IPS-18c (cell line): Measurements from ENCODE around the gene PFDN4.
A peak's percentile ranks its signal among the peaks of the same experiment; 100 is the strongest.

ENCODE experiments used
- H3K4me3 ChIP-seq: 2 replicates; pipeline ENCODE4 v1.7.0; 2013; ENCODE audit warnings: low read depth, mild to moderate bottlenecking, low read length, moderate library complexity; ENCODE audit not compliant: insufficient read depth
- H3K9me3 ChIP-seq: one replicate; pipeline ENCODE4 v1.6.1; 2013; ENCODE audit warnings: mild to moderate bottlenecking, low read length, moderate library complexity; ENCODE audit not compliant: control insufficient read depth, insufficient read depth

Gene PFDN4

DNA sequence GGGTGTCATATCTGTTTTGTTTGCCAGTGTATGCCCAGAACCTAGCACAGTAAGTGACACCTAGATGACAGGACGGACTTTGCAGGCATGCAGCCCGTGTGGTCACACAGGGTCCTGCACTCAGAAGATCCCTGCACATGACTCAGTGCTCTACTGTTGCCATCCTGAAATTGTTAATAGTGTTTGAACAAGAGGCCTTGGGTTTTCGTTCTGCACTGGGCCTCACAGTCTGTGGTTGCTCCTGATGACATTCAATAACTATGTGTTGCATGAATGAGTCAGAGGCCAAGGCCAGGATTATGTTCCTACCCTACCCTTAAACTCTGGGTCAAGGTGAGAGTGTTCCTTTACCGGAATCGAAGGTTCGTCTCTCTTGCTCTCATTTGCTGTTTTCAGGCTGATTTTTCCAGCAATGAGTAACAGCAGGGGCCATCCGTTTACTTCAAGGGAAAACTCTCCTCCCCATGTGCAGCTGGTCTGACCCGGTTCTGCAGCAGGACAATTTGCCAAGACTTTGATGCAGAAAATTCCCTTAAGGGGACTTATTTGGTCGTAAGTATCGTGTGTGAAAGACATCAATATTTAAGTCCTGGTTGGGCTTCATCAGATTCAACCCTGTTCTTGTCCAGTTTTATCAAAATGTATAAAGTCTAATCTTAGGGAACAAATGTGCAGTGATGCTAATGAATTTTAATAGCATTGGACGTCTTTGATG lies 13.0 kb upstream of the PFDN4 start:
- peaks cover 2% of the 10 kb centered on the region for H3K9me3 ChIP-seq
- no peak overlapping the region for H3K4me3 ChIP-seq

DNA sequence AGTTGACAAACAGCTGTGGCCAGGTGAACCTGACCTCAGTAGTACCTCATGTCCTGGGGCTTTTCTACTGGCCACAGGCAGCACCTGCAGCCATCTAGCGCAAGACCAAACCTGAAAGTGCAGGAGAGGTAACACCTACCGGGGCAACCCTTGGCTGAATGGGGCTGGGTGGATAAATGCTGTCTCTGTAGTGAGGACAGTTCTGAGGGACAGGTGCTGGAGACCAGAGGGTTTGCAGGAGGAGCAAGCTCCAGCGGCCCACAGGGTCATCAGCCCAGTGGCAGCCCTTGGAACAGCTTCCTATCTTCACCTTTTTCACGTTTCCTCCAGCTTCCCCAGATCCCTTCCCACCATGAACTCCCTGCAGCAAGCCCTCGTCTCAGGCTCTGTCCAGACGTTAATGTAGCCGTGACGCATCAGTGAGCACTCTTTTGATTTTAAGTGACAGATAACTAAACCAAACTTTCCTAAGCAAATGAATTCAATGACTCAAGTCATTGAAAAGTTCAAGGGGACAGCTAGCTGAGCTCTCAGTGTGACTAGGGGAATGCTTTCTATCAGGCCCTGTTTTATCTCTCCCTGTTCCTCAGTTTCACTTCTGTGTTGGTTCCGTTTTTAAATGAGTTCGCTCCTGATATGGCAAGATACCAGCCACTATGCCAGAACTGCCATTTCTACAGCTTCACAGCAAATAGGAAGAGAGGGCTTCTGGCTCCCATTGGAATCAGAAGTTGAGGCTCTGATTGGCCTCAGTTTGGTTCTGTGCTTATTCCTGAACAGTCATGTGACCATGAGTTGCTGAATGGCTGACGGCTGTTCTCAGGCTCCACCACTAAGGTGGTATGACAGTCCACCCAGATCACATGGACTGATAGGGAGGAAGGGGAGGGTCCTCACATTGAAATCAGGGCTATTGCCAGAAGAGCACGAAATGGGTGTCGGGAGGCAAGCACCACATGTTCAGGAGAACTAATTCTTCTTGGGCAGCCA lies 12.1 kb upstream of the PFDN4 start:
- Histone ChIP-seq H3K4me3 (no peak overlapping the region), H3K9me3 (peaks cover 2% of the 10 kb centered on the region)

DNA sequence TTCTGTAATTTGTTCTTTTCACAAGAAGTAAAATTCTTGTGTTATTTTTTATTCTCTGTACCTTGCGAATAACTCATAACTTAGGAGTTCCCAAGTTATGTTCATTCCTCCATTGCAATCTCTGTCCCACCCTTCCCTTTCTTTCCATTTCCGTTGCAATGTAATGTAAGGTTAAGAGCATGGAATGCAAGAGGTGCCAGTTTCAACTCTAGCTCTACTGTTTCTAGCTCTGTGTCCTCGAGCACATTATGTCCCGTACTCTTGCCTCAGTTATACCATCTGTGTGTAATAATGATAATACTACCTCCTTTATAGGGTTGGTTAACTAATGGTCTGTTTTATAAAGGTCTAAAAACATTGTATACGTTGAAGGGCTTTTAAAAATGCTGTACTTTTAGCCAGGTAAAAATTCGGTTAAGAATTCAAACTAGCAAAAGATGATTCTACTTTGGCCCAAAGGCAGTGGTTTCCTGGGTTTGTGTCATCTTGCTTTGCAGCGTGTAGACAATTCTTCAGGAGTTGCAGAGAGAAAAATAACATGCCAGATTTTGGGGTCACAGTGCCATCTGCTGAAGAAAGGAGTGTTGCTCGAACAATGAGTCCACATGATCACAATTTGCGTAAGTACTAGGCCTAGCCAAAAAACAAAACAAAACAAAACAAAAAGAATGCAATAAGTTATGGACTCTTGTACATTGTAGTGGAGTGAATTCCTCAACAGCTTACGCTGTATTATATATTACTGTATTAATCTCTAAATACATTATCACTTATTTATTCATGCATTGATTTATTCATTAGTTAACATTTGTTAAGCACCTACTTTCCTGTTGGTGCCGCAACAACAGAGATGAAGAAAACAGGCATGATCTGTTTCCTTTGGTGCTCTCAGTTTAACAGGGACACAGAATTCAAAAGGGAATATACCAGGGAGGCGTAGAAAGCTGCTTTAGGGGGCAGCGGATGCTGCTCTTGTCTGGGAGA lies 10.0 kb upstream of the PFDN4 start:
- Histone ChIP-seq H3K9me3 (peaks cover 2% of the 10 kb centered on the region), H3K4me3 (no peak overlapping the region)

DNA sequence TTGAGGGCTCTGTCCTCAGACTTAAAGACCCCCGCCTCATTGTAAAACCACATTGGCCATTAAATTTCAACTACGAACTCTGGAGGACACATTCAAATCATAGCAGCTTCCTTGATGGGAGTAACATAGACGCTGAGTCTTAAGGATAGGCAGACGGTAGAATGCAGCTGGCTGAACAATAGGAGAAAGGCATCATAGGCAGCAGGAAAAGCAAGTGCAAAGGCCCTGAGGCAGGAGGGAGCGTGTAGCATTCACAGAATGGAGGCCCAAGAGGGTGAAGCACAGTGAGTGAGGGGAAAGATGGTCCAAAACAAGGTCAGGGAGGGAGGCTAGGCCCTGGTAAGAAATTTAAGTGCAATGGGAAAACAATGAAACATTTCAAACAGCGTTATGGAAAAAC lies 8.6 kb upstream of the PFDN4 start:
- H3K4me3 ChIP-seq, result no peak overlapping the region
- peaks cover 2% of the 10 kb centered on the region for H3K9me3 ChIP-seq

DNA sequence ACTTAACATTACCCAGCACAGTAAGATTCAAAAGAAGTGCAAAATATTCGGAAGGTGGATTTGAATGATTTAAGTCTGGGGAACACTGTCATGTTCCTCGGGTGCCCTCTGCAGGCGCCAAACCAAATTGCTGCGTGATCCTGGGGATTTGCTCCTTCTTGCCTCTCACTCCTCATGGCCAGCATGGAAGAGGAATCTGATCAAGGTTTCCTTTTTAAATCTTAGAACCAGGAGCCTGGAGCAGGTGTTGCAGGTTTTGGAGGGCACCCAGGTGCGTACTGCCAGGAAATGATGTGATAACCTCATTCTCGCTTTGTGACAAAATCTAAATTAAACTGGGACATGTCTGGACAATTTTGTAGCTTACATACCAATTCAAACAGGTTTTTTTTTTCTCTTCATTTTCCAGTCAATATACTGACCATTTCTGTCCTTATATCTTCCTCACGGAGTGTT lies 8.1 kb upstream of the PFDN4 start:
- H3K4me3 ChIP-seq, result no peak overlapping the region
- H3K9me3 ChIP-seq, result peaks cover 2% of the 10 kb centered on the region

DNA sequence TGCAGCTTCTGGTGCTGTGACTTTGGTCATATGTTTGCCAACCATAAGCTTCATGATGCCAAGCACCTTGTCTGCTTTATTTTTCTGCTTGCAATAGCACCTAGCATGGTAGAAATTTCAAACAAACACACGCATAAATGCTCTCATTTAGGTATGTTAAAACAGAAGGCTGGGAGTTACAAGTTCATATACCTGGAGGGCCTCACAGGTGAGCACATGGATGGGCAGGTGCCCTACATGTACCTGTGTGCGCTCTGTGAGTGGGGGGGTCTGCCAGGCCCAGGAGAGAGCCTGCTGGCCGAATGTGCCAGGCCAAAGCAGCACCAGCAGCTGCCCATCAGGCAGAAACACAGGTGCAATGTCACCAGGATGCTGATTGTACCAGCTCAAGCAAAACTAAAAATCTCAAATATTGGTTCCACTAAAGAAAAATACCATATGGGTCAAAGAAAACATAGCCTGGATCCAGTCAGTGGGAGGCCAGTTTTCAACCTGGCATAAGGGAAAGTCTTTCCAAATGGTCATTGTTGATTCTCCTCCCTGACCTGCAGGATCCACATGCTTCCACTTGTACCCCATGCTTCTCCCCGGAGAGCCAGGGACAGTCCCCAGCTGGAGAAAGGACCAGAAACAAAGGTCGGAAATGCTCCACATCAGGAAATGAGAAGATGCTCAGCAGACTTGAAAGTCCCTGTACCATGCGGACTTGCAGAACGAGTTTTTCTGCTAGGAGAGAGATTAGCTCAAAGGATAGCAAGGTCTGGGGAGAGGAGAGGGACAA lies 7.2 kb upstream of the PFDN4 start:
- Histone ChIP-seq H3K4me3 (no peak overlapping the region), H3K9me3 (peaks cover 2% of the 10 kb centered on the region)

DNA sequence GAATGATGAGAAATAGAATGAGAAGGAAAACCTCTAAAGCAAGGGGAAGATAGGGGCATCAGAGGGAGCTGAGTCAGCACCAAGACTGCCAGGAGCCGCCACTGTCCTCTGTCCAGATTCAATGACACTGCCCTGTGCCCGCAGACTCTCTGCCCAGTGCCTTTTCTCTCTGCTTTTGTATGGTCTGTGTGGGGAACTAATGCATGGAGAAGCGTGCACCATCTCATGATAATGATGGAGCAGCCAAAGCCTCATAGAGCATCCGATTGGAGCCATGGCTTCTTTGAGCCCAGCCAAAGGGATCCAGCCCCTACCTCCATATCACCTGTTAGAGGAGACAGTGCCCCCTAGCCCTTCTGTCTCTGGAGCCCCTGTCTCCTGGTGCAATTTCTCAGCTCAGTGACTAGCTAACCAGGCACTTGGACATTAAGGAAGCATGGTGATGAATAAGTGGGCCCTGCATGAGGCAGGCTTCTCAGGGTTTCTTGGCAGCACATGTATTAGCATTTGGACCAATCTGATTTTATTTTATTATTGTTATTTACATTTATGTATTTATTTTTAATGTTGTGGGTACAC lies 6.5 kb upstream of the PFDN4 start:
- no peak overlapping the region for H3K4me3 ChIP-seq
- peaks cover 2% of the 10 kb centered on the region for H3K9me3 ChIP-seq

DNA sequence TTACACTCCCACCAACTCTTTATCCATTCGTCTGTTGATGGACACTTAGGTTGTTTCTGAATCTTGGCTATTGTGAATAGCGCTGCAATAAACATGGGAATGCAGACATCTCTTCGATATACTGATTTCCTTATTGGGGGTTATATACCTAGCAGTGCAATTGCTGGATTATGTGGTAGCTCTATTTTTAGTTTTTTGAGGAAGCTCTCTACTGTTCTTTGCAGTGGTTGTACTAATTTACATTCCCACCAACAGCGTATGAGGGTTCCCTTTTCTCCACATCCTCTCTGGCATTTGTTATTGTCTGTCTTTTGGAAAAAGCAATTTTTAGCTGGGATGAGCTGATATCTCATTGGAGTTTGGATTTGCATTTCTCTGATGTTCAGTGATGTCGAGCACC lies 4.6 kb upstream of the PFDN4 start:
- Histone ChIP-seq H3K4me3 (no peak overlapping the region), H3K9me3 (peaks cover 2% of the 10 kb centered on the region)

DNA sequence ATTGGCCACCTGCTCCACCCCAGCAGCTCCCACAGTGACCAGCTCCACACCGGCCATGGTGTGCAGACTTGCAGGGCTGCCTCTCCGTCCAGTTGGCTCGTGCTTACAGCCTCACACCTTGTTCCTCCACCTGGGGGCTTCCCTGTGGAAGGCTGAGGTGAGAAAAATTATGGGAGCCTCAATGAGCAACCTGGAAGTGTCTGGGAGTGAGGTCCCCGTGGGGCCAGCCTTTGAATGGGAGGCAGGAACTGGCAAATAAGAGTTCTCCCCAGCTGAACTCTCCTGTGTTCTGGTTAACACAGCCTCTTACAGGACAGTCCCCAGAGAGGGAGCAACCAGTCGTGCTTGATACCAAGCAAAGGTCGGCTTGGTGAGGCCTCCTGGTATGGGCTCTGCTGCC lies 3.8 kb upstream of the PFDN4 start:
- Histone ChIP-seq H3K4me3 (no peak overlapping the region), H3K9me3 (peaks cover 2% of the 10 kb centered on the region)

DNA sequence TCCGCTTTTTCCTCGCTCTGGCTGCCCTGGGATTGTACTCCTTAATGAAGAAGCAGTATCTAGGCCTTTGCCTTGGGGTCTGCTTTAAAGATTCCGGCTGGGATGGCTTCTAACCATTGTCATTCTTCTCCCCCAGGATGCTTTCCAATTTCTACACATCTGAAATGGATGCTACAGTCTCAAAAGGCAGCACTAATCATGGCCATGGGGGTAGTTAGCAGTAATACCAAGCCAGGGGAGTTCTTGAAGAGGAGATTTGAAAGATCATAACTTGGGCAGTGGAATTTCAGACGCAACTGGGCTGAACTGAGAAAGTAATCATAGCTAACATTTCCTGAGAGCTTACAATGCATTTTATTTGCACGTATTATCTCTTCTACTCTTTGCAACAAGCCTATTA lies 3.4 kb upstream of the PFDN4 start:
- no peak overlapping the region for H3K4me3 ChIP-seq
- no peaks in the 10 kb centered on the region for H3K9me3 ChIP-seq

DNA sequence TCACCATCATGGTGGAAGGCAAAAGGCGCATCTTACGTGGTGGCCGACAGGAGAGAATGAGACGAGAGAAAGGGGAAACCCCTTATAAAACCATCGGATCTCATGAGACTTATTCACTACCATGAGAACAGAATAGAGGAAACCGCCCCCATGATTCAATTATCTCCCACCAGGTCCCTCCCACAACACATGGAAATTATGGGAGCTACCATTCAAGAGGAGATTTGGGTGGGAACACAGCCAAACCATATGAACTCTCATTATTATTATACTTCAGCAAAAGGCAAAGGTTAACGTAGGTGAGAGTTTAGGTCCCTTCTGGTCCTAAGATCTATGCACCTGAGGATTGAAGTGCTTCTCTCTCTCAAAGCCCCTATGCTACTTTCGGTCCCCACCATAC lies 2.4 kb upstream of the PFDN4 start:
- Histone ChIP-seq H3K9me3 (no peaks in the 10 kb centered on the region), H3K4me3 (no peak overlapping the region)

DNA sequence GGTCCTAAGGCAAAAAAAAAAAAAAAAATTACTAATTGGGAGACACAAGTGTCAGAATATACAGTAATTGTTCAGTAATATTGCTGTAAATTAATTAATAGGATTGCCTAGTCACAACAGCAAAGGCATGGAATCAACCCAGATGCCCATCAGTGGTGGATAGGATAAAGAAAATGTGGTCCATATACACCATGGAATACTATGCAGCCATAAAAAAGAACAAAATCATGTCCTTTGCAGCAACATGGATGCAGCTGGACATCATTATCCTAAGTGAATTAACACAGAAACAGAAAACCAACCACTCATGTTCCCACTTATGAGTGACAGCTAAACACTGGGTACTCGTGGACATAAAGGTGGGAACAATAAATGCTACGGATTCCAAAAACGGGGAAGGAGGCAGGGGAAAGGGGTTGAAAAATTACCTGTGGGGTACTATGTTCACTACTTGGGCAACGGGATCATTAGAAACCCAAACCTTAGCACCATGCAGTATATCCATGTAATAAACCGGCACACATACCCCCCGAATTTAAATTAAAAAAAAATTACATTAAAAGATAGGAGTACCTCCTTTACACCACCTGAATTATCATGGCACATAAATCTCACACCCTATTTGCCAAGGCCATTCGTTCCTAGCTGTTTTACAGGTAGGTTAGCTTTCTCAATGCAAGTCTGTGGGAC lies 689 bp upstream of the PFDN4 start:
- no peaks in the 10 kb centered on the region for H3K9me3 ChIP-seq
- H3K4me3 ChIP-seq, result no peak overlapping the region; the same call in 1 of the 2 replicates

DNA sequence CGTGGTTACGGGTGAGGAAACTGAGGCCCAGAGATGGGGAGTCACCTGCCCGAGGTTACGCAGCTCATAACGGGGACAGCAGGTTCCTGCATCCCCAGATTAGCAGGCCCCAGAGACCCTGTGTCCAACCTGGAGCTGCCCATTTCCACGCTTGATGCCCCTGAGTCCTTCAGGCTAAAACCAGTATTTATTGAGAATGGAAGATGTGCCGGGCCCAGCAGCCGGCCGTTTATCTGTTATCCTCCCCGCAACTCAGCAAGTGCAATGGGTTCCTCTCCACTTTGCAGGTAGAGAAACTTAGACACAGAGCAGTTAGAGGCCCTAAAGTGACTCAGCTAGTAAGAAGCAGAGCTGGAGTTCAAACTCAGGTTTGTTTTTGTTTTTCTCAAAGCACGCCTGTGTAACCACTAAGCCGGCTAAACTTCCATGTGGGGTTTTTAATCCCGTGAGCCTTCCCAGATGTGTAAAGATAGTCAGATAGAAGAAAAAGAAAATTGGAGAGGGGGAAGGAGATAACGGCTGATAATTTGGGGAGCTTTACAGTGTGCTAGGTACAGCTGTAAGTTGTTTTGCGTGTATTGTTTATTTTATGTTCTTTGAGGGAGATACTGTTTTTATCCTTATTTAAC lies 775 bp downstream of the PFDN4 start:
- H3K9me3 ChIP-seq, result no peaks in the 10 kb centered on the region
- H3K4me3 ChIP-seq, result peak overlapping the region; percentile 98

DNA sequence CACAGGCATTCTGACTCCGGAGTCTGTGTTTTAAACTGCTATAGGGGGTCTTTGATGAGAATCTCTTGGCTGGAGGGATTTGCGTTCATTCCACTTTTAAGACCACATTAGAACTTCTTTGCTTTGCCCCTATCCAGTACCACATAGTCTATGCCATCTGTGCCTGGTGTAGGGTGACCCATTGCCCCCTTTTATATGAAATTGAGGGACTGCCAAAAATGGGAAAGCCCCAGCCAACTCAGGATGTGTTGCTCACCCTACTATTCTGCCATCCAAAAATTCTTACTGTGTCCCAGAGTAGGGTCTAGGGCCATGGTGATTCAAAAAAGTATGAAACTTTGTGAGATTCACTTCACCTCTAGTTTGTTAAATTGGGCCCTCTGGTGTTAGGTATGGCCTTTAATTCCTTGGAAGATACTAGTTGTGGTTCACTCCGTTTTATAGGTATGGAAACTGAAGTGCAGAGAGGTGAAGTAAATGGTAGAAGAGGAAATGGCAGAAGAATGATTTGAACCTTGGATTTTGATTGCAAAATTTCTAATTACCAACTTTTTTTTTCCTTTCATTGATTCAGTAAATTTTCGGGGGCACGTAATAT lies 1.4 kb downstream of the PFDN4 start:
- Histone ChIP-seq H3K4me3 (peak overlapping the region; percentile 98), H3K9me3 (no peaks in the 10 kb centered on the region)

DNA sequence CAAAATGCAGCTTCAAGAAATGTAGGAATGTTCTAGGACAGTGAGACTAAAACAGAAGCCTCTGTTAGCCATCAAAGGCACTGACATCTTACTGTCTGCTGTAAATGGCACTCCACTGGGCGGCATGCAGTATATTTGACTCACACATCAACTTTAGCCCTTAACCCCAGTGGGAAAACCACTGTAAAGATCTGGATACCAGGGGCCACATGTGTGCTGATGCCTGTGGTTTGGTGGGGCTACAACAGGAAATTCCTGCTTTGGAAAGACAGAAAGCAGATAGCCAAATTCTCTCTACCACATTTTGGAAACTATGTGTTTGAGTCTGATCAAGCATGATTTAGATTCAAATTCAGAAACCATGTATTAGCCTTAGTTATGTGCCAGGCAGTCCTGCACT lies 4.3 kb downstream of the PFDN4 start:
- no peaks in the 10 kb centered on the region for H3K9me3 ChIP-seq
- H3K4me3 ChIP-seq, result no peak overlapping the region
